HG03095 (cell line): ENCODE results near the gene C19orf67.

Experiments used
- ATAC-seq: cut with Tn5 transposase; IDR thresholded peaks from one replicate; pipeline ENCODE4 v1.9.1; 2021; ENCODE audit warnings: moderate library complexity; ENCODE audit not compliant: unreplicated experiment

The C19orf67 gene

GRCh38 chr19:14088634-14089411 is 3.2 kb upstream of the C19orf67 start:
- no peak for ATAC-seq

GRCh38 chr19:14086098-14086497 is 515 bp upstream of the C19orf67 start:
- no peak for ATAC-seq

GRCh38 chr19:14082675-14082960 is 3.0 kb downstream of the C19orf67 start:
- ATAC-seq: no peak

GRCh38 chr19:14081797-14082674 is 3.5 kb downstream of the C19orf67 start:
- no peak for ATAC-seq

GRCh38 chr19:14080887-14081796 is 4.4 kb downstream of the C19orf67 start:
- peak; percentile 64 for ATAC-seq

GRCh38 chr19:14078411-14078810 is 7.2 kb downstream of the C19orf67 start:
- no peak for ATAC-seq

GRCh38 chr19:14073925-14074838 is 11.4 kb downstream of the C19orf67 start:
- ATAC-seq: no peak

- ATAC-seq: no peak
Measured at GRCh38 chr19:14073261-14073924, 12.2 kb downstream of the C19orf67 start.

- ATAC-seq: no peak
Measured at GRCh38 chr19:14072535-14073260, 12.9 kb downstream of the C19orf67 start, which contains the start of gene MISP3. Gene MISP3 (plus strand): TSS chr19:14072786. CDS start chr19:14073310, 524 bp downstream.

- ATAC-seq: no peak
Measured at GRCh38 chr19:14070268-14071050, 15.1 kb downstream of the C19orf67 start.

GRCh38 chr19:14066134-14066533 is 19.4 kb downstream of the C19orf67 start:
- no peak for ATAC-seq

GRCh38 chr19:14063105-14063504 is 22.5 kb downstream of the C19orf67 start:
- ATAC-seq: no peak

GRCh38 chr19:14062558-14062855 is 23.1 kb downstream of the C19orf67 start:
- ATAC-seq: no peak

- no peak for ATAC-seq
Measured at GRCh38 chr19:14061751-14062557, 23.6 kb downstream of the C19orf67 start, which contains the start of gene PALM3. Gene PALM3 (minus strand): TSS chr19:14062076. CDS start chr19:14061980, 96 bp downstream.

- ATAC-seq: no peak
Measured at GRCh38 chr19:14061081-14061749, 24.4 kb downstream of the C19orf67 start.

- no peak for ATAC-seq
Measured at GRCh38 chr19:14059652-14060155, 25.9 kb downstream of the C19orf67 start.

- ATAC-seq: no peak
Measured at GRCh38 chr19:14059093-14059480, 26.5 kb downstream of the C19orf67 start.
